Bone marrow (tissue), 2 donors: ENCODE data around the gene ZNF175.
A peak's percentile ranks its signal among the peaks of the same experiment; 100 is the strongest.
"Not testable (repeated sequence)": the region's sequence is repeated elsewhere in the genome, so short reads cannot be mapped to it uniquely, and the experiment has no call there.

Experiments
- DNase-seq, 2 donors: peaks; one replicate each; lab custom pipeline; 2025; lab: John Stamatoyannopoulos, UW

Gene ZNF175

GRCh38 chr19:51592521-51592920, 21.4 kb downstream of the ZNF175 start:
- no peak for DNase-seq

- DNase-seq, result no peak
Observed at GRCh38 chr19:51593138-51593890, 22.2 kb downstream of the ZNF175 start.

GRCh38 chr19:51593969-51594773, 23.1 kb downstream of the ZNF175 start:
- peak; percentile 83 to 87 for DNase-seq

GRCh38 chr19:51594774-51595109, 23.7 kb downstream of the ZNF175 start:
- DNase-seq, result no peak

- no peak for DNase-seq
Observed at GRCh38 chr19:51595190-51596175, 24.4 kb downstream of the ZNF175 start.

- no peak for DNase-seq
Observed at GRCh38 chr19:51598159-51598915, 27.3 kb downstream of the ZNF175 start.

GRCh38 chr19:51599084-51599483, 28.0 kb downstream of the ZNF175 start:
- DNase-seq, result no peak

- no peak for DNase-seq
Observed at GRCh38 chr19:51600940-51601580, 30.0 kb downstream of the ZNF175 start.

- DNase-seq, result no peak
Observed at GRCh38 chr19:51602189-51602854, 31.2 kb downstream of the ZNF175 start.

- DNase-seq, result no peak
Observed at GRCh38 chr19:51607077-51607476, 36.0 kb downstream of the ZNF175 start.

- DNase-seq, result peak; percentile 58 to 73
Observed at GRCh38 chr19:51607920-51608562, 37.0 kb downstream of the ZNF175 start.

- no peak for DNase-seq
Observed at GRCh38 chr19:51610576-51610975, 39.5 kb downstream of the ZNF175 start.

- no peak for DNase-seq
Observed at GRCh38 chr19:51614789-51615188, 43.7 kb downstream of the ZNF175 start.

- no peak for DNase-seq
Observed at GRCh38 chr19:51615991-51616390, 44.9 kb downstream of the ZNF175 start.

- DNase-seq, result no peak
Observed at GRCh38 chr19:51621178-51621577, 50.1 kb downstream of the ZNF175 start.

GRCh38 chr19:51626675-51627074, 55.6 kb downstream of the ZNF175 start:
- no peak for DNase-seq

- no peak for DNase-seq
Observed at GRCh38 chr19:51627491-51628138, 56.5 kb downstream of the ZNF175 start.

- DNase-seq, result no peak
Observed at GRCh38 chr19:51628153-51628939, 57.3 kb downstream of the ZNF175 start.

- not testable (repeated sequence) for DNase-seq
Observed at GRCh38 chr19:51630315-51630714, 59.2 kb downstream of the ZNF175 start, which contains the start of gene SIGLEC5. SIGLEC5 (minus strand) TSS chr19:51630401; CDS start chr19:51630335, 66 bp downstream.
